ENCODE data around the gene TNNI3K. TPM values are rescaled to one million over a fixed set of nuclear protein-coding genes. Genes with fewer than 3 reads are reported as not detected.
A peak's percentile ranks its signal among the peaks of the same experiment; 100 is the strongest.

TNNI3K gene
- total and polyA plus RNA-seq, 9 of the 15 experiments (the other 6 are each of a cell fraction or from before 2014, with no cell fraction given), result 0.21 to 0.53 (median 0.32) TPM; not detected in 5

DNA sequence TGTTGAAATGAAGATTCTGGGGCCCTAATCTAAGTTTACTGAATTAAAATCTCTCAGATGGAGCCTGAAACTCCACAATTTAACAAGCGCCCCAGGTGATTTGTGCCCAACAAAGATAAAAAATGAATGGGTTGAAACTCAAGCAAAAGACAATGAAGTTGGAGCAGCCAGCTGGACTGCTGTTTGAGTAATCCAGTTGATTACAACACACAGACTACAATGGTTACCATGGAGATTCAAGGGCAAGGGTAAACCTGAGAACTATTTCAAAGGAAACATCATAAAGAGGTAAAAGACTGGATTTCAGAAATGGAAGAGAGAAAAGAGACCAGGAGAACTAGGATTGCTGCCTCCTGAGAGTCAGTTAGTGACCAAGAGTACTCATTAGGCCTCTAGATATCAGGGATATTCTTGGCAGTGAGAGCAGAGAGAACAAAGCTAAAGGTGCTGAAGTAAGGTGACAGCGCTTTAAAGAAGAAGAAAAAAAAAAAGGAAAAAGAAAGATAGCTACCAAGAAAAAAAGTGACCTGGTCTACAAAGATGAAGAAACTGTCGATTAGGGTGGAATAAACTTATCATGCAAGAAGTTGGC is 232.7 kb downstream of the TNNI3K start:
- H2AFZ ChIP-seq (ENCODE audit: low read depth, low read length), result no peak overlapping the region
- no peaks in the 10 kb centered on the region for H3K9me1 ChIP-seq (ENCODE audit: control insufficient read depth, insufficient read depth, low read length)
- WGBS (ENCODE audit: insufficient coverage, low coverage, missing lambda C conversion rate), result 0% methylated on average over 3 of the region's 3 CpGs
- DNase-seq (ENCODE audit: extremely low read depth in 1 of 4, low spot score in 3 of 4) (no peak), ATAC-seq (no peak), FAIRE-seq (no peak)
- H4K20me1 ChIP-seq (replicated peaks; ENCODE audit: control insufficient read depth, insufficient read depth, low read length), result no peaks in the 10 kb centered on the region
- POLR2A ChIA-PET, result no interaction called here
- no peaks in the 10 kb centered on the region for H3K79me2 ChIP-seq (ENCODE audit: control insufficient read depth, insufficient read depth, low read length)
- no peak for TF ChIP-seq BMI1 (IDR thresholded peaks at IDR 0.05; ENCODE audit: low read length)
- H3K4me3 ChIP-seq, result no peak overlapping the region
- no peaks in the 10 kb centered on the region for H3K9me3 ChIP-seq (replicated peaks; ENCODE audit: control insufficient read depth, insufficient read depth, low read depth, low read length)
- H3K27me3 ChIP-seq (ENCODE audit: control insufficient read depth in 2 of 2, insufficient read depth in 2 of 2, low read length in 2 of 2), result no peaks in the 10 kb centered on the region
- H3K36me3 ChIP-seq (ENCODE audit: control insufficient read depth, insufficient read depth, low read length), result no peaks in the 10 kb centered on the region
- intact Hi-C loops (cut with micrococcal nuclease), result loop anchor here (10.0 kb wide), 1 partner anchor 623 kb away; no protein-coding TSS in a partner anchor
- CTCF ChIA-PET (ENCODE audit: low intra/inter-chr PET ratio), result no interaction called here
- H3K27ac ChIP-seq (ENCODE audit: extremely low read depth, low read depth, low read length), result no peak overlapping the region
- in situ Hi-C loops (cut with MboI), result no loop called here
- no peak overlapping the region for H3K4me2 ChIP-seq (ENCODE audit: insufficient read depth, low read length)
- BruUV-seq (replicated peaks), result no TSS peak
- H3K4me1 ChIP-seq (replicated peaks in 1 of 2; ENCODE audit: control insufficient read depth in 2 of 2, insufficient read depth in 2 of 2, low read length in 2 of 2), result no peaks in the 10 kb centered on the region
- no peak overlapping the region for H3K9ac ChIP-seq (ENCODE audit: insufficient read depth in 1 of 2, low read depth in 2 of 2, low read length in 2 of 2)

DNA sequence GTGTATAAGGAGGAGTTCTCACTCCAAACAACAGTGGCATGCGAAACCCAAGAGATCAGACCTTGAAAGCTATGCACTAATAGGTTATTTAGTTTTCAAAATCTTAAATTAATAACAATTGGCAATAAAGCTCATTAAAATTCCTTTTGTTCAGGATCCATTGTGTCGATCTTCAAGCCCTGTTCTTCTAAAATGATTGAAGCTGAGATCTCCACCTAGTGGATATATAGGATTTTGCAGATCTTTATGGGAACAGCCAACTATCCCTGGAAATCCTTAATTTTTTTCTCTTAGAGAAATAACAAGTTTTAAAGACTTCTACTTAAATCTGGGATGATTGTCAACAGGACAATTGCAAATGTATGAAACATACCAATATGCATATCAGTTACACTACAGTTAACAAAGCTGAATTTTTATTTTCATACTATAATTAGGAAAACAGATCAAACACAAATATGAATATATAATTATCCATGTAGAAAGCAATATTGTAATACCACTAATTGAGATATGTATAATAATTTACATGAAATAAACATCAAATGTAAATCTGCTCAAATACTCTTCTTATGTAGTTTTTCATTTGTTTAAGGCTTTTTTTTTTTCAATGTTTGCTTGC is 233.9 kb downstream of the TNNI3K start:
- Histone ChIP-seq H3K9me1 (ENCODE audit: control insufficient read depth, insufficient read depth, low read length) (no peaks in the 10 kb centered on the region), H3K27ac (ENCODE audit: extremely low read depth, low read depth, low read length) (no peak overlapping the region), H3K4me2 (ENCODE audit: insufficient read depth, low read length) (no peak overlapping the region), H3K36me3 (ENCODE audit: control insufficient read depth, insufficient read depth, low read length) (no peaks in the 10 kb centered on the region), H3K9me3 (replicated peaks; ENCODE audit: control insufficient read depth, insufficient read depth, low read depth, low read length) (no peaks in the 10 kb centered on the region), H4K20me1 (replicated peaks; ENCODE audit: control insufficient read depth, insufficient read depth, low read length) (no peaks in the 10 kb centered on the region), H3K9ac (ENCODE audit: insufficient read depth in 1 of 2, low read depth in 2 of 2, low read length in 2 of 2) (no peak overlapping the region), H3K79me2 (ENCODE audit: control insufficient read depth, insufficient read depth, low read length) (no peaks in the 10 kb centered on the region), H3K4me3 (no peak overlapping the region), H3K27me3 (ENCODE audit: control insufficient read depth in 2 of 2, insufficient read depth in 2 of 2, low read length in 2 of 2) (no peaks in the 10 kb centered on the region), H3K4me1 (replicated peaks in 1 of 2; ENCODE audit: control insufficient read depth in 2 of 2, insufficient read depth in 2 of 2, low read length in 2 of 2) (no peaks in the 10 kb centered on the region), H2AFZ (ENCODE audit: low read depth, low read length) (no peak overlapping the region)
- in situ Hi-C loops (cut with MboI) (no loop called here), intact Hi-C loops (cut with micrococcal nuclease) (loop anchor here (10.0 kb wide), 1 partner anchor 624 kb away; no protein-coding TSS in a partner anchor)
- 0 out of 3 replicates have a peak, but pooled peaks have one; percentile 38 for ATAC-seq
- ChIA-PET POLR2A (no interaction called here), CTCF (ENCODE audit: low intra/inter-chr PET ratio) (no interaction called here)
- DNase-seq (ENCODE audit: extremely low read depth in 1 of 4, low spot score in 3 of 4), result peak; percentile 15 to 33 (median 30)
- WGBS (ENCODE audit: insufficient coverage, low coverage, missing lambda C conversion rate), result 0% methylated on average over 2 of the region's 2 CpGs
- BruUV-seq (replicated peaks), result no TSS peak
- no peak for FAIRE-seq
- no peak for TF ChIP-seq NR2F6 (CRISPR knock-in tag; IDR thresholded peaks at IDR 0.05)
- TF ChIP-seq, protein P1, sequence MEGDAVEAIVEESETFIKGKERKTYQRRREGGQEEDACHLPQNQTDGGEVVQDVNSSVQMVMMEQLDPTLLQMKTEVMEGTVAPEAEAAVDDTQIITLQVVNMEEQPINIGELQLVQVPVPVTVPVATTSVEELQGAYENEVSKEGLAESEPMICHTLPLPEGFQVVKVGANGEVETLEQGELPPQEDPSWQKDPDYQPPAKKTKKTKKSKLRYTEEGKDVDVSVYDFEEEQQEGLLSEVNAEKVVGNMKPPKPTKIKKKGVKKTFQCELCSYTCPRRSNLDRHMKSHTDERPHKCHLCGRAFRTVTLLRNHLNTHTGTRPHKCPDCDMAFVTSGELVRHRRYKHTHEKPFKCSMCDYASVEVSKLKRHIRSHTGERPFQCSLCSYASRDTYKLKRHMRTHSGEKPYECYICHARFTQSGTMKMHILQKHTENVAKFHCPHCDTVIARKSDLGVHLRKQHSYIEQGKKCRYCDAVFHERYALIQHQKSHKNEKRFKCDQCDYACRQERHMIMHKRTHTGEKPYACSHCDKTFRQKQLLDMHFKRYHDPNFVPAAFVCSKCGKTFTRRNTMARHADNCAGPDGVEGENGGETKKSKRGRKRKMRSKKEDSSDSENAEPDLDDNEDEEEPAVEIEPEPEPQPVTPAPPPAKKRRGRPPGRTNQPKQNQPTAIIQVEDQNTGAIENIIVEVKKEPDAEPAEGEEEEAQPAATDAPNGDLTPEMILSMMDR (IDR thresholded peaks at IDR 0.05 in 2 of 3, conservative IDR thresholded peaks at IDR 0.05 in 1 of 3; ENCODE audit: insufficient read depth in 2 of 3, low read depth in 1 of 3, low read length in 3 of 3), result peak; percentile 13 to 50 (median 29); a peak in 3 of 6 replicates
- peak; percentile 52 to 55 for TF ChIP-seq RAD21 (CRISPR knock-in tag; conservative IDR thresholded peaks at IDR 0.05 in 1 of 2, IDR thresholded peaks at IDR 0.05 in 1 of 2)

Data from K562 (cell line).